ENCODE results near the gene MANEAL.
A peak's percentile ranks its signal among the peaks of the same experiment; 100 is the strongest.
"Not testable (repeated sequence)": the region's sequence is repeated elsewhere in the genome, so short reads cannot be mapped to it uniquely, and the experiment has no call there.

Gene MANEAL

GRCh38 chr1:37793773-37794371 lies at the start of gene MANEAL:
MANEAL (plus strand) TSS chr1:37793847; CDS start chr1:37794183, 336 bp downstream.
- no peak for DNase-seq (ENCODE audit: low read depth in 2 of 2)

- no peak for DNase-seq (ENCODE audit: low read depth in 2 of 2)
Measured at GRCh38 chr1:37746806-37747205, 46.8 kb upstream of the MANEAL start.

- DNase-seq (ENCODE audit: low read depth in 2 of 2) = no peak
Measured at GRCh38 chr1:37748565-37748964, 45.1 kb upstream of the MANEAL start.

GRCh38 chr1:37752213-37752582 lies 41.4 kb upstream of the MANEAL start:
- no peak for DNase-seq (ENCODE audit: low read depth in 2 of 2)

GRCh38 chr1:37752583-37753471 lies 40.8 kb upstream of the MANEAL start:
- DNase-seq (ENCODE audit: low read depth in 2 of 2) = no peak

- no peak for DNase-seq (ENCODE audit: low read depth in 2 of 2)
Measured at GRCh38 chr1:37753473-37754321, 40.0 kb upstream of the MANEAL start.

- no peak for DNase-seq (ENCODE audit: low read depth in 2 of 2)
Measured at GRCh38 chr1:37755290-37755689, 38.4 kb upstream of the MANEAL start.

- no peak for DNase-seq (ENCODE audit: low read depth in 2 of 2)
Measured at GRCh38 chr1:37755951-37756560, 37.6 kb upstream of the MANEAL start.

GRCh38 chr1:37759451-37759850 lies 34.2 kb upstream of the MANEAL start:
- DNase-seq (ENCODE audit: low read depth in 2 of 2) = no peak

GRCh38 chr1:37761416-37762095 lies 32.1 kb upstream of the MANEAL start:
- DNase-seq (ENCODE audit: low read depth in 2 of 2) = no peak

- no peak for DNase-seq (ENCODE audit: low read depth in 2 of 2)
Measured at GRCh38 chr1:37762516-37762915, 31.1 kb upstream of the MANEAL start.

GRCh38 chr1:37763791-37764413 lies 29.7 kb upstream of the MANEAL start:
- no peak for DNase-seq (ENCODE audit: low read depth in 2 of 2)

GRCh38 chr1:37764414-37764825 lies 29.2 kb upstream of the MANEAL start:
- peak in 1 of 2 experiments; percentile 8 for DNase-seq (ENCODE audit: low read depth in 2 of 2)

GRCh38 chr1:37764888-37765441 lies 28.7 kb upstream of the MANEAL start, which contains the start of gene EPHA10:
EPHA10 (minus strand) TSS chr1:37765120; CDS start chr1:37765066, 54 bp downstream.
- no peak for DNase-seq (ENCODE audit: low read depth in 2 of 2)

- DNase-seq (ENCODE audit: low read depth in 2 of 2) = no peak
Measured at GRCh38 chr1:37765916-37766664, 27.6 kb upstream of the MANEAL start.

GRCh38 chr1:37767488-37767887 lies 26.2 kb upstream of the MANEAL start:
- DNase-seq (ENCODE audit: low read depth in 2 of 2) = no peak

GRCh38 chr1:37771440-37771839 lies 22.2 kb upstream of the MANEAL start:
- DNase-seq (ENCODE audit: low read depth in 2 of 2) = not testable (repeated sequence)

GRCh38 chr1:37776946-37777516 lies 16.6 kb upstream of the MANEAL start:
- no peak for DNase-seq (ENCODE audit: low read depth in 2 of 2)

- no peak for DNase-seq (ENCODE audit: low read depth in 2 of 2)
Measured at GRCh38 chr1:37778654-37779053, 15.0 kb upstream of the MANEAL start.

Measured in fibroblast of skin of left biceps (primary cell).